CD4-positive, alpha-beta T cell treated with Interleukin-1 beta for 1 hour (primary cell): Measurements from ENCODE around the gene GALNT10.

Source experiments
- DNase-seq, 2 donors: peaks; one replicate each; pipeline ENCODE4 v3.0.0-alpha.2; 2020 to 2022

GALNT10 gene

GRCh38 chr5:154179846-154180710 lies 10.5 kb upstream of the GALNT10 start:
- peak; percentile 32 to 63 for DNase-seq

GRCh38 chr5:154181161-154181560 lies 9.4 kb upstream of the GALNT10 start:
- no peak for DNase-seq

- no peak for DNase-seq
Measured at GRCh38 chr5:154189256-154189818, 1.2 kb upstream of the GALNT10 start.

- DNase-seq, result peak; percentile 84 to 87
Measured at GRCh38 chr5:154189819-154190594, 526 bp upstream of the GALNT10 start.

- DNase-seq, result peak in 1 of 2 donors; percentile 20
Measured at GRCh38 chr5:154191467-154192261, 1.1 kb downstream of the GALNT10 start.

GRCh38 chr5:154193283-154193682 lies 2.8 kb downstream of the GALNT10 start:
- DNase-seq, result no peak

GRCh38 chr5:154193701-154194121 lies 3.2 kb downstream of the GALNT10 start:
- DNase-seq, result no peak

- no peak for DNase-seq
Measured at GRCh38 chr5:154194345-154195329, 4.1 kb downstream of the GALNT10 start.

- no peak for DNase-seq
Measured at GRCh38 chr5:154196281-154196680, 5.7 kb downstream of the GALNT10 start.

- DNase-seq, result peak in 1 of 2 donors; percentile 17
Measured at GRCh38 chr5:154196955-154197652, 6.6 kb downstream of the GALNT10 start.

GRCh38 chr5:154197801-154198491 lies 7.4 kb downstream of the GALNT10 start:
- DNase-seq, result peak; percentile 47 to 58

- no peak for DNase-seq
Measured at GRCh38 chr5:154198611-154199230, 8.2 kb downstream of the GALNT10 start.

- DNase-seq, result no peak
Measured at GRCh38 chr5:154199263-154199662, 8.7 kb downstream of the GALNT10 start.

- no peak for DNase-seq
Measured at GRCh38 chr5:154199671-154200220, 9.2 kb downstream of the GALNT10 start.

- DNase-seq, result no peak
Measured at GRCh38 chr5:154200221-154200620, 9.7 kb downstream of the GALNT10 start.

- no peak for DNase-seq
Measured at GRCh38 chr5:154201108-154201769, 10.7 kb downstream of the GALNT10 start.

- peak; percentile 16 to 61 for DNase-seq
Measured at GRCh38 chr5:154202379-154203260, 12.1 kb downstream of the GALNT10 start.
